Measurements from ENCODE around the gene PSPH.
A peak's percentile ranks its signal among the peaks of the same experiment; 100 is the strongest.
"Not testable (repeated sequence)": the region's sequence is repeated elsewhere in the genome, so short reads cannot be mapped to it uniquely, and the experiment has no call there.

PSPH gene

GRCh38 chr7:56046721-56047445 is 4.4 kb downstream of the PSPH start:
- Mint-ChIP-seq H3K9me3 (no peaks in the 10 kb centered on the region), H3K27me3 (no peaks in the 10 kb centered on the region), H3K4me3 (no peak overlapping the region), H3K4me1 (peaks cover 14% of the 10 kb centered on the region), H3K36me3 (ENCODE audit: low read depth) (peaks cover 15% of the 10 kb centered on the region), H3K27ac (no peak overlapping the region)
- ATAC-seq (no peak), DNase-seq (no peak)

- H3K36me3 Mint-ChIP-seq (ENCODE audit: low read depth): peaks cover 15% of the 10 kb centered on the region
- not testable (repeated sequence) for H3K27me3 Mint-ChIP-seq, H3K27ac Mint-ChIP-seq, H3K9me3 Mint-ChIP-seq, H3K4me3 Mint-ChIP-seq, DNase-seq, ATAC-seq
- peaks cover 12% of the 10 kb centered on the region for H3K4me1 Mint-ChIP-seq
These were observed 5.5 kb downstream of the PSPH start for GRCh38 chr7:56045758-56046157.

DNA sequence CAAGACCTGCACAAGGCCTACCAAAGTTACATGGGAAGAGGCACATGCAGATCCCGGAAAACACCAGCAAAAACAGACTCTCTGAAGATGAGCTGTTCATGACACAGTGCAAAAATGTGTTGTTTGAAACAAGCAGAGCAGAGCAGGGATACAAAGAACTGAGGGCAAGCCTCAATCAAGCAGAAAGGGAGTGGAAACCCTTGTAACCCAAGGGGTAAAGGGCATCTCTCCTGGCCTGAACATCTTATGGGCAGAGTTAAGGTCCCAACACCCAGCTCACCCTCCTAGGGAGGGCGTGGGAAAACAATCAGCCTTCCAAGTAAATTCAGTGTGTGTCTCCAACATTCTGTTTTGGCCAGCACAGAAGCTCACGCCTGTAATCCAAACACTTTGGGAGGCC is 10.5 kb downstream of the PSPH start:
- H3K27ac Mint-ChIP-seq: no peak overlapping the region
- no peaks in the 10 kb centered on the region for H3K9me3 Mint-ChIP-seq
- H3K36me3 Mint-ChIP-seq (ENCODE audit: low read depth): peaks cover 9% of the 10 kb centered on the region
- ATAC-seq (no peak), DNase-seq (no peak)
- no peaks in the 10 kb centered on the region for H3K27me3 Mint-ChIP-seq
- no peak overlapping the region for H3K4me3 Mint-ChIP-seq
- H3K4me1 Mint-ChIP-seq: no peaks in the 10 kb centered on the region

DNA sequence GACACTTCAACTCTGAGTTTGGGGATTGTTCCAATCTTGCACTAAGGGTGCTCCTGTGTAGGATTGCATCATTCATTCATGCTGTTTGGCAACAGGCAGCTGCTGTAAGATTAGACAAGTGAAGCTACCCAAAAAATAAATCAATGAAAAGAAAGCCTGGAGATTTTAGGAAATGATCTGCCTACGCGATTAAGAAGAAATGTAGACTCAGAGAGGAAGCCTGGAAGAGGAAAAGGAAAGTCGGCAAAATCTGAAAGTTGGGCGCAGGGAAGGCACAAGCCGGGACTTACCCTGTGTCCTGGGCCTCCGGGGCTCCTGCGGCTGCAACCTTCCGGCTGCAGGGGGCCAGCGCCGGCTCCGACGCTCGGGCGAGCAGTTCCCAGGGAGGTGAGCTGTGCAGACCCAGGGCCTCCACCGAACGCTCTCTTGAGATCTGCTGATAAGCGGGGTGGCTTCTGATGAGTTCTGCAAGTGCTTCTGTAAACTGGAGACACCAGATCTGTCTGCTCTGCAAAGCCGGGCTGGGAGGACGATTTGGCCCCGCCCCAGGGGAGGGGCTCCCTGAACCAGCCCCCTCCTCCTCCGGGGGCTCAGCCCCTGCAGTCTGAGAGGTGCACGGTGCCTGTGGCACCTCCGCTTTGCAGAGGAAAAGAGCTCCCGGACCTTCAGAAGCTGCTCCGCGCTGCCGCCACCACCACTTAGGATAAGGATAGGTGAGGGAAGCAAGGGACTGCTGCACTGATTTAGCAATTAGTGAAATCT is 17.4 kb downstream of the PSPH start:
- H3K27ac Mint-ChIP-seq: peak overlapping the region; percentile 82
- no peaks in the 10 kb centered on the region for H3K9me3 Mint-ChIP-seq
- ATAC-seq: peak; percentile 92
- peaks cover 10% of the 10 kb centered on the region for H3K4me1 Mint-ChIP-seq
- peak; percentile 71 for DNase-seq
- peaks cover 15% of the 10 kb centered on the region for H3K36me3 Mint-ChIP-seq (ENCODE audit: low read depth)
- no peaks in the 10 kb centered on the region for H3K27me3 Mint-ChIP-seq
- H3K4me3 Mint-ChIP-seq: peak overlapping the region; percentile 85

DNA sequence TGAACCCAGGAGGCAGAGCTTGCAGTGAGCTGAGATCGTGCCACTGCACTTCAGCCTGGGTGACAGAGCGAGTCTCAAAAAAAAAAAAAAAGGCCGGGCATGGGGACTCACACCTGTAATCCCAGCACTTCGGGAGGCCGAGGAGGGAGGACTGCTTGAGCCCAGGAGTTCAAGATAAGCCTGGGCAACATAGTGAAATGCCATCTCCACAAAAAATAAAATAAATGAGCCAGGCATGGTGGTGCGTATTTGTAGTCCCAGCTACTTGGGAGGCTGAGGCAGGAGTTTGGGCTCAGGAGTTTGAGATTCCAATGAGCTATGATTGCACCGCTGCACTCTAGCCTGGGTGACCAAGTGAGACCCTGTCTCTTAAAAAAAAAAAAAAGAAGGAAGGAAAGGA is 18.7 kb downstream of the PSPH start:
- not testable (repeated sequence) for H3K27ac Mint-ChIP-seq, DNase-seq, ATAC-seq, H3K9me3 Mint-ChIP-seq, H3K27me3 Mint-ChIP-seq
- H3K36me3 Mint-ChIP-seq (ENCODE audit: low read depth): peaks cover 15% of the 10 kb centered on the region
- peak overlapping the region; percentile 2 for H3K4me3 Mint-ChIP-seq
- peaks cover 10% of the 10 kb centered on the region for H3K4me1 Mint-ChIP-seq

GRCh38 chr7:56031556-56031955 is 19.7 kb downstream of the PSPH start:
- H3K9me3 Mint-ChIP-seq, H3K4me3 Mint-ChIP-seq, DNase-seq, H3K27me3 Mint-ChIP-seq, H3K27ac Mint-ChIP-seq, ATAC-seq: not testable (repeated sequence)
- Mint-ChIP-seq H3K4me1 (peaks cover 10% of the 10 kb centered on the region), H3K36me3 (ENCODE audit: low read depth) (peaks cover 17% of the 10 kb centered on the region)

DNA sequence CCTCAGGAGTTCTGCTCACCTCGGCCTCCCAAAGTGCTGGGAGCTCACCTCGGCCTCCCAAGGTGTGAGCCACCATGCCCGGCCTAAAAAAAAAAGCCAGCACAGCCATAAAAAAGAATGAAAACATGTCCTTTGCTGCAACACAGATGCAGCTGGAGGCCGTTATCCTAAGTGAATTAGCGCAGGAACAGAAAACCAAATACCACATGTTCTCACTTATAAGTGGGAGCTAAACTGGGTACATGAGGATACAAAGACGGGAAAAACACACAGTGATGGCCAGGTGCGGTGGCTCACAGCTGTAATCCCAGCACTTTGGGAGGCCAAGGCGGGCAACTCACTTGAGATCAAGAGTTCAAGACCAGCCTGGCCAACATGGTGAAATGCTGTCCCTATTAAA is 20.9 kb downstream of the PSPH start:
- Mint-ChIP-seq H3K36me3 (ENCODE audit: low read depth) (peaks cover 19% of the 10 kb centered on the region), H3K27ac (no peak overlapping the region), H3K4me3 (no peak overlapping the region), H3K27me3 (no peaks in the 10 kb centered on the region), H3K9me3 (no peaks in the 10 kb centered on the region), H3K4me1 (peaks cover 10% of the 10 kb centered on the region)
- ATAC-seq (no peak), DNase-seq (no peak)

- DNase-seq: no peak
These were observed 22.2 kb downstream of the PSPH start for GRCh38 chr7:56028942-56029630.

GRCh38 chr7:56026538-56026937 is 24.7 kb downstream of the PSPH start:
- Mint-ChIP-seq H3K9me3 (no peaks in the 10 kb centered on the region), H3K36me3 (ENCODE audit: low read depth) (peaks cover 19% of the 10 kb centered on the region), H3K27ac (no peak overlapping the region), H3K27me3 (no peaks in the 10 kb centered on the region), H3K4me1 (peaks cover under 1% of the 10 kb centered on the region), H3K4me3 (no peak overlapping the region)
- ATAC-seq (no peak), DNase-seq (no peak)

More at GRCh38 chr7:56028942-56029630, 22.2 kb downstream of the PSPH start:
- no peaks in the 10 kb centered on the region for H3K27me3 Mint-ChIP-seq
- no peak overlapping the region for H3K4me3 Mint-ChIP-seq
- no peaks in the 10 kb centered on the region for H3K9me3 Mint-ChIP-seq
- peaks cover 10% of the 10 kb centered on the region for H3K4me1 Mint-ChIP-seq
- H3K27ac Mint-ChIP-seq: no peak overlapping the region
- no peak for ATAC-seq
- peaks cover 19% of the 10 kb centered on the region for H3K36me3 Mint-ChIP-seq (ENCODE audit: low read depth)

DNA sequence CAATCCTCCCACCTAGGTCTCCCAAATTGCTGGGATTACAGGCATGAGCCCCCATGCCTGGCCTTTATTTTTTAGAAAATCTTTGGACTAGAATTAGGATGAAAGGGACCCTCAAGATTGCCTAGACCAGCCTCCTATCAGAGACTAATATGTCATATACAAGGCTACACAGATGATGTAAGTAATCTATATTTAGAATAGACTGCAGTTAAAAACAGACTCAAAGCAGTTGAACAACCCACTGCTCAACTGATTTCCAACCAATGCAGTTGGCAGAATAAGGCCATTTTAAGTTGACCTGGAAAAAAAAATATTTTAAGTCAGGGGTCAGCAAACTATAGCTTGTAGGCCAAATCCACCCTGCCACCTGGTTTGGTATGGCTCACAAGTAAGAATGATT is 27.7 kb downstream of the PSPH start:
- H3K27ac Mint-ChIP-seq: no peak overlapping the region
- no peak for ATAC-seq
- no peaks in the 10 kb centered on the region for H3K4me1 Mint-ChIP-seq
- H3K36me3 Mint-ChIP-seq (ENCODE audit: low read depth): peaks cover 16% of the 10 kb centered on the region
- no peaks in the 10 kb centered on the region for H3K27me3 Mint-ChIP-seq
- H3K4me3 Mint-ChIP-seq: no peak overlapping the region
- no peak for DNase-seq
- H3K9me3 Mint-ChIP-seq: no peaks in the 10 kb centered on the region

DNA sequence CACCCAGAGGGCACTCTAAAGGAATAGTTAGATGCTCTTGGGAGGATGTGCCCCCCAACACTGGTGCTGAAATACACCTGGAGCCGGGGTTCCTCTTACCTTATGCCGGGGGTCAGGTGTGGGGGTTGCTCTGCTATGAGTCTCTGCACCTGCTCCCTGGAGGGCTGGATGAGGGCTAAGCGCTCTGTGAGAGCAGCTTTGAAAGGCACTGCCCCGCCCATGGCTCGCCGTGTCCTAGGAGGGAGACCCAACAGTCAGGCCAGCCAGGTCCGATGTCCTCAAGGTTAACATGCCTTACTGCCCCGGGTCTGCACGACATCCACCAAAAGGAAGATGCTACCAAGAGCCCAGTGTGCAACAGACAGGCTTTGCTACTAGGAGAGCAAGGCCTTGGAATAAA is 31.7 kb downstream of the PSPH start:
- Mint-ChIP-seq H3K4me1 (no peaks in the 10 kb centered on the region), H3K36me3 (ENCODE audit: low read depth) (peaks cover 19% of the 10 kb centered on the region), H3K27ac (no peak overlapping the region), H3K9me3 (no peaks in the 10 kb centered on the region), H3K4me3 (no peak overlapping the region), H3K27me3 (no peaks in the 10 kb centered on the region)
- no peak for DNase-seq
- no peak for ATAC-seq

GRCh38 chr7:56017015-56017414 is 34.2 kb downstream of the PSPH start:
- not testable (repeated sequence) for H3K9me3 Mint-ChIP-seq, ATAC-seq, H3K4me3 Mint-ChIP-seq, H3K27me3 Mint-ChIP-seq, H3K4me1 Mint-ChIP-seq, DNase-seq, H3K27ac Mint-ChIP-seq
- peaks cover 20% of the 10 kb centered on the region for H3K36me3 Mint-ChIP-seq (ENCODE audit: low read depth)

- peaks cover 10% of the 10 kb centered on the region for H3K36me3 Mint-ChIP-seq (ENCODE audit: low read depth)
- H3K27ac Mint-ChIP-seq: no peak overlapping the region
- no peaks in the 10 kb centered on the region for H3K27me3 Mint-ChIP-seq
- H3K9me3 Mint-ChIP-seq: no peaks in the 10 kb centered on the region
- ATAC-seq: no peak
- no peak for DNase-seq
- H3K4me3 Mint-ChIP-seq: no peak overlapping the region
- H3K4me1 Mint-ChIP-seq: no peaks in the 10 kb centered on the region
These were observed 41.5 kb downstream of the PSPH start for GRCh38 chr7:56009695-56010094.

DNA sequence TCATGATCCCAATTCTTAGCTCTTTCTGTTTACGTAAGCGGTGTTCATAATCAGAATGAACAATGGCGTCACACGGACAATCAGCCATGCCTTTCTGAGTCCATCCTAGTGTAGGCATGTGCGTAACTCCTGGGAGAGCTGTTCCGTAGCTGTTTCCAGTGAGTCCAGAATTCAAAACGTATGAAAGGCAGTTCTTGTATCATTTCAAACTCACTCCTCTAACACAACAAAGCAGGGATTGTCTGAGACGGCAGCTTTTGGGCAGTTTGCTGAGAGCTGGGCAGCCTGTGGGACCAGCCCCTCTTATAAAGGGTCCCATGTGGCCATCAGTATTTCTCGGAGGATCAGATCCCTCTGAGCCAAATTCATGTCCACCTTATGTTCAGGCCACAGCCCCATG is 43.4 kb downstream of the PSPH start:
- Mint-ChIP-seq H3K27ac (no peak overlapping the region), H3K27me3 (no peaks in the 10 kb centered on the region), H3K9me3 (no peaks in the 10 kb centered on the region), H3K4me3 (no peak overlapping the region), H3K4me1 (no peaks in the 10 kb centered on the region), H3K36me3 (ENCODE audit: low read depth) (peaks cover 8% of the 10 kb centered on the region)
- DNase-seq (no peak), ATAC-seq (no peak)

- H3K4me3 Mint-ChIP-seq: no peak overlapping the region
- no peak overlapping the region for H3K27ac Mint-ChIP-seq
- H3K36me3 Mint-ChIP-seq (ENCODE audit: low read depth): peaks cover 8% of the 10 kb centered on the region
- no peaks in the 10 kb centered on the region for H3K27me3 Mint-ChIP-seq
- DNase-seq: no peak
- peak; percentile 35 for ATAC-seq
- no peaks in the 10 kb centered on the region for H3K9me3 Mint-ChIP-seq
- no peaks in the 10 kb centered on the region for H3K4me1 Mint-ChIP-seq
These were observed 44.0 kb downstream of the PSPH start for GRCh38 chr7:56007167-56007652.
